Choroid plexus epithelial cell (primary cell): ENCODE data around the gene BTBD2.

Experiments used
- DNase-seq: peaks from one replicate; pipeline ENCODE4 v3.0.0-alpha.2; 2010; ENCODE audit warnings: low read depth
- H3K4me3 ChIP-seq: 2 replicates; pipeline ENCODE4 v1.5.1; 2011; ENCODE audit warnings: low read depth, mild to moderate bottlenecking, control low read depth, low read length, moderate library complexity
- CTCF ChIP-seq: conservative IDR thresholded peaks from 2 replicates; pipeline ENCODE4 v1.5.1; 2011; ENCODE audit warnings: low read depth, mild to moderate bottlenecking, control low read depth, inconsistent platforms, low read length, moderate library complexity

BTBD2 gene

GRCh38 chr19:2016041-2016807 lies 710 bp upstream of the BTBD2 start:
- peak; percentile 90 for DNase-seq
- no peak for TF ChIP-seq CTCF
- peak overlapping the region; percentile 39 for H3K4me3 ChIP-seq

DNA sequence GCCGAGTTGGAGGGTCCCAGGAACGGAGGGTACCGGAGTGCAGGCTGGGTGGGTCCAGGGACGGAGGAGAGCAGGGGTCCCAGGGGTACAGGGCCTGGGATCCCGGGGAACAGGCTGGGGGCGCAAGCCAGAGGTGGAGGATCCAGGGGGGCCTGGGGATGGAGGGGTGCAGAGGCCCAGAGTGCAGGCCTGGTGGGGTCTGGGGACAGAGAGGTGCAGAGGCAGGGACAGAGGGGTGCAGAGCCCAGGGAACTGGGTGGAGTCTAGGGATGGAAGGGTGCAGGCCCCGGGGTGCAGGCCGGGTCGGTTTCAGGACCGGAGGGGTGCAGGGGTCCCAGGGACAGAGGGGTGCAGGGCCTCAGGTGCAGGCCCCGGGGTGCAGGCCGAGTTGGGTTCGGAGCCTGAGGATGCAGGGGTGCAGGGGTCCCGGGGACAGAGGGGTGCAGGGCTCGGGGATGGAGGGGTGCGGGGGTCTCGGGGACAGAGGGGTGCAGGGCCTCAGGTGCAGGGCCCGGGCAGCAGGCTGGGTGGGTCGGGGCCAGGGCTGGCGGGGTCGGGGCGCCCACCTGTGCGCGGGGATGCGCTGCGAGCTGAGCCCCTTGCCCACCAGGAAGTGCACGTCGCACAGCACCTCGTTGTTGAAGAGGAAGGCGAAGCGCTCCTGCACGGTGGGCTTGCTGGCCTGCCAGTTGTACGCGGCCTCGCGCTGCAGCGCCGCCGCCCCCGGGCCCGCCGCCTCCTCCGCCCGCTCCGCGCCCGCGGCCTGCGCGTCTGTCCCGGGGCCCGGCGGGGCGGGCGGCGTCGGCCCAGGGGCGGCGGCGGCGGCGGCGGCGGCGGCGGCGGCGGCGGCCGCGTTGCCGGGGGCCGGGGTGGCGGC lies 545 bp downstream of the BTBD2 start:
- peak overlapping the region; percentile 68 for H3K4me3 ChIP-seq
- no peak for DNase-seq
- no peak for TF ChIP-seq CTCF

- no peak for TF ChIP-seq CTCF
- no peak for DNase-seq
- H3K4me3 ChIP-seq = peak overlapping the region; percentile 68
These were observed 1.4 kb downstream of the BTBD2 start for GRCh38 chr19:2014131-2014571.

- no peak overlapping the region for H3K4me3 ChIP-seq
- no peak for TF ChIP-seq CTCF
These were observed 1.9 kb downstream of the BTBD2 start for GRCh38 chr19:2013683-2013961.

GRCh38 chr19:2012941-2013682 lies 2.4 kb downstream of the BTBD2 start:
- no peak overlapping the region for H3K4me3 ChIP-seq
- no peak for DNase-seq
- no peak for TF ChIP-seq CTCF

More at GRCh38 chr19:2013683-2013961, 1.9 kb downstream of the BTBD2 start:
- DNase-seq = no peak

DNA sequence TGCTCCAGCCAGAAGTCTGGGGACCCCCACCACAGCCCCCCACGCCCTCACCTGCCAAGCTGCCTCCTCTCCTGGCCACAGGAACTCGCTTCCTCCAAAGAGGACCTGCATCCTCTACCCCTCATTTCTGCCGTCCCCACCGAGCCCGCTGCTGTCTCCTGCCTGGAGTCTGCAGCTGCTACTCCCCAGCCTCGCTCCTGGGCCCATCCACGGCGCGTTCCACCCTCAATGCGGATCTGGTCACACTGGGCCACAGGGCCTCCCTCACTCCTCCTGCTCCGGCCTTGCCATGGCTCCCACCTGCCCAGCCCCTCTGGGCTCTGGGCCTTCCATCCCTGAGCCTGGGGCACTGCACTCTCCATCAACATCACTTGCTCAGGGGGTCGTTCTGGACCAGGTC lies 4.3 kb downstream of the BTBD2 start:
- TF ChIP-seq CTCF = no peak
- no peak overlapping the region for H3K4me3 ChIP-seq
- no peak for DNase-seq
